ENCODE measurements around the gene GLB1L2.

Gene GLB1L2

GRCh38 chr11:134407923-134408322 lies 76.1 kb downstream of the GLB1L2 start:
- no peak for DNase-seq

- DNase-seq = no peak
These were observed 78.0 kb downstream of the GLB1L2 start for GRCh38 chr11:134409552-134410429.

GRCh38 chr11:134410766-134411165 lies 79.0 kb downstream of the GLB1L2 start:
- no peak for DNase-seq

DNA sequence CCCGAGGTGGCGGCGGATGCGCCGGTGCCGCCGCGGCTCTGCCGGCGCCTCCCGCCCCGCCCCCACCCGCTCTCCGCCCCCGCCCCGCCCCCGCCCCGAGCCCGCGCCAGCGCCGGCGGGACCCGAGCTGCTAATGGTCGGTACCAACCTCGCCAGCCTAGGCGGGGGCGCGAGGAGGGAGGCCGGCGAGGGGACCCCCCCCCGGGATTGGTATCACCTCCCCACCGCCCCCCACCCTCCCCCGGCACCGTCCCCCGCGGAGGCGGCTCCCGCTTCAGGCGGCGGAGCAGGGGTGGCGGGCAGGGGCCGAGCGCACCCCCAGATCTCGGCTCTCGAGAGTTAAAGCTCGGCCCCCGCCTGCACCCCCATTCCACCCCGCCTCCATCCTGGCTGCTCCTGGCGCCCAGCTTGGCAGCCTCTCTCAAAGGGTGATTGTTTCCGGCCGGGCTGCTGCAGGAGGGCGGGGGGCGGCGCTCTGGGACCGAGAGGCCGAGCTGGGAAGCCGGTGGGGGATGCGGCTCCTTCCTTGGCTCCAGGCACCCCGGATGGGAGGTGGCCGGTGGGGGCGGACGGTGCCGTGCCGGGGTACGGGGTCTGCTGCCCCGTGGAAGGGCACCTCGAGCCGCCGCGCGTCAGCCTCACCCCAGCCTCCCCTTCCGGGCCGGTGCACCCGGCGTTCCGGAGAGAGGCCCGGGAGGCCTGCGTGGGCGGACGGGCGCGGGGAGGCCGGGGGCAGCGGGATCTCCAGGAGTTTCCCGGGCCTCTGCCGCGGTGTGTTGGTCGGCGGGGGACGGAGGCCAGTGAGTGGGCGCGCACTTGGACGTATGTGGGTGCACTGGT lies 80.6 kb downstream of the GLB1L2 start, which contains the start of gene B3GAT1:
Gene B3GAT1 (minus strand): TSS at position 40 of the 840 bp plus-strand sequence. CDS start 24,583 bp downstream, outside the sequence.
- no peak for DNase-seq

DNA sequence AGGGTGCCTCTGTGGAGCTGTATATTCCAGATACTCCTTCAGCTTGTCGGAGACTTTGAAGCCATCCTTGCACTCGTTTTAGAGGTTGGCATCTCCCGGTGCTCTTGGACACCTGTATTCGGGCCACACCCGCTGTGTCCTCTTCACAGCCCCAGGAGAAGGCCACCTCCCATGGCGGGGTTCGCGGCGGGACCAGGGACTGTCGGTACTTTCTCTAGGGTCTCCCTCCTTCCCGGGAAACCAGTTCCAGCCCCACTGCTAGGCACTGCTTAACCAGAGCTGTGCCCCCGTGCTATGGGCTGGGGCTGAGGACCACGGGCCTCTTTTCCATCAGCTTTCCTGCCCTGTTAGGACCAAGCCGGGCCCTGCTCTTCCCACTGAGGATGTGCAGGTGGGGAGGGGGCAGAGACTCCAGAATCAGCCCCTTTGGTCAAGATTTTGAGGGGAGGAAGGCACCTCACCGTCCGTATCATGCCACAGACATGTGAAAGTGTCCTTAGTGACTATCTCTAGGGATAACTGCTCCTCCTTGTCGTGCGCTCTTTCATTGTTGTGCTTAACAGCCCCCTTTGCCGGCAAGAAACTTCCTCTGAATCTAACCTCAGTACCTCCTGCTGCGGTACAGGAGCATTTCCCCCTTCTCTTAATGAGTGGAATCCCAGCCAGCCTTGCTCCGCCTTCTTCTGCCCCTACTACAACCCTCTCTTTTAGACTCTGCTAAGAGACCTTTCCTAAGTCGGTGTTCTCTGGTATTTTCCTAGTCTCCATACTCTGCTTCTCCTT lies 81.4 kb downstream of the GLB1L2 start:
- no peak for DNase-seq

GRCh38 chr11:134413826-134414731 lies 82.3 kb downstream of the GLB1L2 start:
- DNase-seq = no peak

DNA sequence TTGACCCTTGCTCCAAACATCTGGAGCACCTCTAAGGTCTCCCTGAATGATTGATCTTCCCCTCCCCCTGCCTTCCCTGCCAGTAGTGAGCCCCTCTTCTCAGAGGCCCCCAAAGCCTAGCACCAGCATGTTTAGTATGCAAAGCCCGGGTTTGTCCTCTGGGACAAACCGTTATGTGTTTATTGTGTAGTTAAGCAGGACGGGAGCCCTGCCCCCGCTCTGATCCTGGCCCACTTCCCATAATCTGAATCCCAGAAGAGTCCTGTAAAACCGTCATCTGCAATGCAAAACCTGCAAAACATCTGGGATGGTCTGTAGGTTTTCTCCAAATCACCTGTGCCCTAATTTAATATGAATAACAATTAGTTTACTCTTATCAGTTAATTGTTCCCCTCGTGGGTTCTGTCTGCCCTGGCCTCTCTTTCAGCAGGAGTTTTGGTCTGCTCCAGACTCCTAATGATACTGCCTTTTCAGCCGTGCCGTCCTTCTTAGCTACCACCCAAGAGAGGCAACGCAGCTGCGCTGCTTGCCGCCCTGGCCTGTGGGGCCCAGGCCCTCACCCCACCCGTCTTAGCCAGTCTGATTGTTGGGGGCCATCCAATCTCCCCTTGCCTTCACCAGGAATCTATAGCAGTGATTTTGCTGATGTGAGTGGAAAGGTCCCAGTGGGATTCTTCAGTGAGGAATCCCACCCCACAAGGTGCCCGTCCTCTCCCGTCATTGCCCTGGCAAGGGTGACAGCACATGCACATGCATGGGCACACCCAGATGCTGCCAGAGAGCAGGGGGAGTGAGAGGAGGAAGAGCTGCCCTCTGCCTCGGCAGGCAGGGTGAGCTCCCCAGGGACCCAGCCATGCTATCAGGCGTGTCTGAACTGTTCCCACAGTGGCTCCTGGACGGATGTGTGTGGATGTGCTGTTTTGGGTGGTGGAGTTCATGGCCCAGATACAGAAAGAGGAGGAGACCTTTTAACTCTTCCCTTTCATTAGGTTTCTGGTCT lies 83.3 kb downstream of the GLB1L2 start:
- DNase-seq = no peak

- no peak for DNase-seq
These were observed 84.9 kb downstream of the GLB1L2 start for GRCh38 chr11:134416726-134417125.

DNA sequence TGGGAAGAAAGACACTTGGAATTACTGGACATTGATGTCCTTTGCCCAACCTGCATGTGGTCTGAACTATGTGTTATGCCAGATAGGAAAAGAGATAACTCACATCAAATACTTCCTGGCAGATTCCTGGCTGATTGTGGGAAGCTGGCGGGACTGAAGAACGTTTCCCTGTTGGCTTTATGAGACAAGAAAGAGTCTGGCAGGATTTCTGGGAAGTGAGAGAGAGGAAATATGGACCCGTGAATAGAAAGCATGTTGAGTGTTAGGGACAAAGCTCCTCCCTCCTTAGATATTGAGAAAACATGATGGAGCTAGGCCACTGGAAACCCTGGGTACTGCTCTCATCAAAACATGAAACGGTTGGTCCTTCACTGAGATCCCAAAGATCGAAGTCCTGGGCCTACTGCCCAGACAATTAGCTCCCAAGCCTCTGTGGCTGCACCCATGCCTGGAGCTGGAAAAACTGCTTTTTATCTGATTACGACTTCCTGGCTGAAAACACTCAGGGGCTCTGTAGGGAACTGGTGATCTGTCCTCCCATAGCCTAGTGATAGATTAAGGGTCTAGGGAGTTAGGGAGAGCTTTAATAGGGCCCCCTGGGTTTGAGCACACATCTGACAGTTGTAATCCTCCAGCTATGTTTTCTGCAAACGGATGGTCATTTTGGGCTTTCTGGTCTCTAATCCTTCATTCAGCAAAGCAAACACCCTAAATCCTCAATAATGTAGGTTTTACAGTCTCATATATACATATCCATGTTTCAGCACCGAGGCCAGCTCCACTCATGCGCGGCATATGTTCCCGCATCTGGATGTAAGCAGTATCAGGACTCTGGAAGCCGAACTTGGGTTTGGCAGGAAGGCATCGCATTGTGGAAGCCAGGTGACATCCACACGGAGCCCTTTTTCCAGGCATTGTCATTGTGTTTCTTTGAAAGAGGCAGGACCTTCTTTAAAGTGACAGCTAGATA lies 86.4 kb downstream of the GLB1L2 start:
- no peak for DNase-seq

GRCh38 chr11:134423106-134423505 lies 91.3 kb downstream of the GLB1L2 start:
- DNase-seq = no peak

DNA sequence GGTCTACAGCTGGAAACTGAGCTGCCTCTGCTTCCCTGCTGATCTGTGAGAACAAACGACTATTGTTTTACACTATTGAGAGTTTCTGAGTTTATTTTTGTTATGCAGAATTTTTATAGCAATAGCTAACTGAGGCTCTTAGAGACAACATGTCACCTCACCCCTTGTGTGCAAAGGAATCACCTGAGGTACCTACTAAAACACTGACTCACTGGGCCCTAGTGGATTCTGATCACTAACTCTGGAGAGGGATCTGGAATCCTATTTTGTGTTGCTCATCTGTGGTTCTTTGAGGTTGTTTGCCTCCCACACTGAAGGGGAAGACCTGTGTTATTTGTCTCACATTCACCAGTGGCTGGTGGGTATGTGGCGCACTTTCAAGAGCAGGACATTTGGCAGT lies 93.6 kb downstream of the GLB1L2 start:
- no peak for DNase-seq
